H54 (cell line): ENCODE measurements around the gene DLST.

Experiments used
- DNase-seq: peaks from one replicate; pipeline ENCODE4 v3.0.0; 2011; ENCODE audit warnings: low spot score, mixed read lengths; ENCODE audit not compliant: insufficient read length
- FAIRE-seq: peaks from 3 replicates; lab custom pipeline; 2011; peaks lifted over from hg19 to GRCh38; lab: Jason Lieb, UNC
- POLR2A ChIP-seq: IDR thresholded peaks from 2 replicates; pipeline ENCODE4 v1.6.1; 2011; ENCODE audit warnings: low read depth, mild to moderate bottlenecking, low read length

DLST gene

GRCh38 chr14:74853581-74853980 is 28.1 kb upstream of the DLST start:
- no peak for TF ChIP-seq POLR2A
- FAIRE-seq (no peak), DNase-seq (no peak)

GRCh38 chr14:74855021-74855420 is 26.7 kb upstream of the DLST start:
- DNase-seq (no peak), FAIRE-seq (no peak)
- no peak for TF ChIP-seq POLR2A

- FAIRE-seq (no peak), DNase-seq (no peak)
- no peak for TF ChIP-seq POLR2A
These were observed 25.8 kb upstream of the DLST start for GRCh38 chr14:74855945-74856344.

- FAIRE-seq (no peak), DNase-seq (no peak)
- TF ChIP-seq POLR2A, result no peak
These were observed 25.4 kb upstream of the DLST start for GRCh38 chr14:74856366-74856765.

- no peak for TF ChIP-seq POLR2A
- FAIRE-seq, result no peak
- DNase-seq, result no peak
These were observed 23.7 kb upstream of the DLST start for GRCh38 chr14:74858022-74858421.

- TF ChIP-seq POLR2A, result no peak
- DNase-seq, result no peak
- FAIRE-seq, result no peak
These were observed 21.8 kb upstream of the DLST start for GRCh38 chr14:74859757-74860552.

- DNase-seq, result peak; percentile 32
- peak; percentile 52 for FAIRE-seq
- no peak for TF ChIP-seq POLR2A
These were observed 20.6 kb upstream of the DLST start for GRCh38 chr14:74860899-74861733.

- FAIRE-seq (no peak), DNase-seq (no peak)
- no peak for TF ChIP-seq POLR2A
These were observed 20.0 kb upstream of the DLST start for GRCh38 chr14:74861734-74862090.

GRCh38 chr14:74863274-74863673 is 18.4 kb upstream of the DLST start:
- FAIRE-seq, result no peak
- TF ChIP-seq POLR2A, result no peak
- no peak for DNase-seq

DNA sequence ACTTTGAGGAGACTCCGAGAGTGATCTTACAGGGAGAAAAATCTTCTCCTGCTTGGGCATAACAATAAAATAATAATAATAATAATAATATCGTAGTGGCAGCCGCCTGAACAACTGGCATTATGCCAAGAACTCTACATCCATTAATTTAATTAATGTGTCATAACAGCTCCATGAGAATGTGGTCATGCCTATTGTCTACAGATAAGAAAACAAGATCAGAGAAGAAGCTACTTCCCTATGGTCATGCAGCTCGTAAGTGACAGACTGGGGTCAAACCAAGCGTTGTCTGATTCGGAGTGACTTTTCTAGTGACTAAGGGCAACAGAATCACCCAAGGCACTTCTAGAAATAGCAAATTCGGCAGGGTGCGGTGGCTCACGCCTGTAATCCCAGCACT is 17.5 kb upstream of the DLST start:
- no peak for FAIRE-seq
- TF ChIP-seq POLR2A, result no peak

DNA sequence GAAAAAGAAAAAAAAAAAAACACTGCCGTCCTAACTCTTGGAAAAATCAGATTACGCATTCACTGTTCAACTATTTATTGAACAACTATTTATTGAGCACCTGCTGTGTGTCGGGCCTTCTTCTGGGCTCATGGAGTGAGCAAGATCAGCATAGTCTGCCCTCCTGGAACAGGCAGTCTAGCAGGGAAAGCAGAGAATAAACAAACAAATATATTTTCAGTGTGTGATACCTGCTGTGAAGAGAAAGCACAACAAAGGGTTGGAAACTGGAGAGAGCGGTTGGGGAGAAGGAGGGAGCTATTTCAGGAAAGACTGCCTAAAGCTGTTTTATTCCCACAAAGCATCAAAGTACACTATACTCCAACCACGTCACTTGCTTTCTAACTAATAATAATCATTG is 16.6 kb upstream of the DLST start:
- FAIRE-seq (no peak), DNase-seq (no peak)
- TF ChIP-seq POLR2A, result no peak

More for the DNA sequence above, 17.5 kb upstream of the DLST start:
- no peak for DNase-seq

DNA sequence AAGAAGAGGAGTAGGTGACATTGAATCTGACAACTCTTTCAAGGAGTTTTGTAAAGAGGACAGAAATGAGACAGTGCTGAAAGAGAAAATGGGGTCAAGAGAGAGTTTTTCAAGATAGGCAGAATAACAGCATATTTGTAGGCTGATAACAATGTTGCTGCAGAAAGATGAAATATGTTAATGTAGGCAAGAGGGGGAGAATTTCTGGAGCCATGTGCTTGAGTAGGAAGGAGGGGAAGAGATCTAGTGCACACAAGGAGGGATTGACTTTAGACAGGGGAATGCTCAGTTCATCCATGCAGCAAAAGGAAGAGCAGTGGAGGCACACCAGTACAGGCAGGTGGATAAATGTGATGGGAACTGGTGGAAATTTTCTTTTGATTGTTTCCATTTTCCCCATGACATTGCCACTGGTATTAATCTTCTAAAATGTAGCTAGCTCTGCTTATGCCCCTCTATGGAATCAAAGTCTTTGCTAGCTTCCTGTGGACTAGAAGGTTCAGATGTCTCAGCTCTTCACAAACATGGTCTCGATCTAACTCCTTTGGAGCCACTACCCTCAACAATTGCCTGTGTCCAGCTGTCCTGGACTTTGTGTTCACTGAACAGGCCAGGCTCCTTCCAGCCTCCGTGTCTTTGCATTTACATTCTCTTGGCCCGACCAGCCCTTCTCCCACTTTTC is 14.9 kb upstream of the DLST start:
- TF ChIP-seq POLR2A, result no peak
- DNase-seq (no peak), FAIRE-seq (no peak)

DNA sequence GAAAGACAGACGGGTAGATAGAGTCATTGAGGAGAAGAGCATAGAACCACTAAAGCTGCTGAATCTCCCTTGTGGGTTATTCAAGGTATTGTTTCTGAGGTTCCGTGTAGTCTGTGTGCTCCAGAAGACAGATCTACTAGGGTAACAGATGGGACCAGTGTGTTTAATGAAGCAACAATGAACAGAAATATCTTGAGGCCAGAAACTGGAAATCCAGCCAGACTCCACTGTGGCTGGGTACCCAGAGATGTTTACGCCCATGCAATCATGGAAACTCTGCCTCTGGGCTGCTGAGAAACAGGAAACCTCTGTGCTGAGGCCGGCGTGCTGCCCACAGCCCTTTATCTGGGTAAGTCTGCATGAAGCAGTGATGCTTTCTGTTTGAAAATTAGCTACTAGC is 14.0 kb upstream of the DLST start:
- no peak for FAIRE-seq
- no peak for TF ChIP-seq POLR2A
- DNase-seq, result no peak

DNA sequence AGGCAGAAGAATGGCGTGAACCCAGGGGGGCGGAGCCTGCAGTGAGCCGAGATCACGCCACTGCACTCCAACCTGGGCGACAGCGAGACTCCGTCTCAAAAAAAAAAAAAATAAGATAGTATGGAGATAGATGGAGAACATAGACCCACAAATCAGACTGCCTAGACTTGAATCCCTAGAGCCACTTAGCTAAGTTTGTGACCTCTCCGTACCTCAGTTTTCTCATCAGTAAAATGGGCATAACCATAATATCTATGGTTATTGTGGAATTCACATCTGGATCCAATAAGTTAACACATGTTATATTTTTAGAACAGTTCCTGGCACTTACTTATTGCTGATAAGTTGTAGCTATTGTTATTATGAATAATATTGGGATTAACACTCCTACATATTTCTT is 13.0 kb upstream of the DLST start:
- no peak for FAIRE-seq
- TF ChIP-seq POLR2A, result no peak
- DNase-seq, result no peak
